Adipocyte (in vitro differentiated cells): ENCODE measurements around the gene CCDC138.

ENCODE experiments used
- DNase-seq: peaks from one replicate; pipeline ENCODE4 v3.0.0-alpha.2; 2015; ENCODE audit warnings: low read depth
- H3K27me3 ChIP-seq: replicated peaks from 2 replicates; pipeline ENCODE4 v1.7.0; 2013; ENCODE audit warnings: mild to moderate bottlenecking, low read length, moderate library complexity; ENCODE audit not compliant: control insufficient read depth, insufficient read depth
- H3K36me3 ChIP-seq: 2 replicates; pipeline ENCODE4 v1.7.0; 2013; ENCODE audit warnings: low read length, mild to moderate bottlenecking, moderate library complexity; ENCODE audit not compliant: control insufficient read depth, insufficient read depth, severe bottlenecking
- H3K4me1 ChIP-seq: 2 replicates; pipeline ENCODE4 v1.7.0; 2013; ENCODE audit warnings: mild to moderate bottlenecking, low read length, moderate library complexity; ENCODE audit not compliant: control insufficient read depth, insufficient read depth
- H3K4me3 ChIP-seq: 2 replicates; pipeline ENCODE4 v1.7.0; 2013; ENCODE audit warnings: mild to moderate bottlenecking, low read length, moderate library complexity
- H3K9ac ChIP-seq: 2 replicates; pipeline ENCODE4 v1.7.0; 2013; ENCODE audit warnings: mild to moderate bottlenecking, low read length, moderate library complexity
- H3K9me3 ChIP-seq: 2 replicates; pipeline ENCODE4 v1.7.0; 2013; ENCODE audit warnings: mild to moderate bottlenecking, low read length, moderate library complexity; ENCODE audit not compliant: control insufficient read depth

Gene CCDC138

GRCh38 chr2:108805782-108806181 is 19.2 kb downstream of the CCDC138 start:
- Histone ChIP-seq H3K4me1 (no peaks in the 10 kb centered on the region), H3K36me3 (peaks cover 4% of the 10 kb centered on the region), H3K4me3 (no peak overlapping the region), H3K9me3 (peaks cover 15% of the 10 kb centered on the region), H3K27me3 (no peaks in the 10 kb centered on the region), H3K9ac (no peak overlapping the region)
- no peak for DNase-seq

GRCh38 chr2:108806371-108807113 is 20.0 kb downstream of the CCDC138 start:
- H3K4me3 ChIP-seq: no peak overlapping the region
- DNase-seq: no peak
- H3K9ac ChIP-seq: no peak overlapping the region
- H3K27me3 ChIP-seq: no peaks in the 10 kb centered on the region
- no peaks in the 10 kb centered on the region for H3K4me1 ChIP-seq
- H3K9me3 ChIP-seq: peaks cover 15% of the 10 kb centered on the region
- peaks cover 4% of the 10 kb centered on the region for H3K36me3 ChIP-seq

DNA sequence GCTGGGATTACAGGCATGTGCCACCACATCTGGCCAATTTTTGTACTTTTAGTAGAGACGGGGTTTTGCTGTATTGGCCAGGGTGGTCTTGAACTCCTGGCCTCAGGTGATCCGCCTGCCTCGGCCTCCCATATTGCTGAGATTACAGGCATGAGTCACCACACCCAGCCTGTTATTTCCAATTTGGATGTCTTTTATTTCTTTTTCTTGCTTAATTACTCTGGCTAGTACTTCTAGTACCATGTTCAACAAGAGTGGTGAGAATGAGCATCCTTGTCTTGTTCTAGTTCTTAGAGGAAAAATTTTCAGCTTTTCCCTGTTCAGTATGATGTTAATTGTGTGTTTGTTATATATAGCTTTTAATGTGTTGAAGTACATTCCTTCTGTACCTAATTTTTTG is 23.4 kb downstream of the CCDC138 start:
- no peak overlapping the region for H3K9ac ChIP-seq
- no peak overlapping the region for H3K4me3 ChIP-seq
- peaks cover 9% of the 10 kb centered on the region for H3K36me3 ChIP-seq
- no peak for DNase-seq
- H3K27me3 ChIP-seq: no peaks in the 10 kb centered on the region
- peaks cover 3% of the 10 kb centered on the region for H3K4me1 ChIP-seq
- peaks cover 15% of the 10 kb centered on the region for H3K9me3 ChIP-seq

GRCh38 chr2:108810993-108811957 is 24.7 kb downstream of the CCDC138 start:
- H3K4me3 ChIP-seq: no peak overlapping the region
- H3K36me3 ChIP-seq: peaks cover 15% of the 10 kb centered on the region

GRCh38 chr2:108813732-108814131 is 27.2 kb downstream of the CCDC138 start:
- no peak for DNase-seq
- peaks cover 15% of the 10 kb centered on the region for H3K9me3 ChIP-seq
- H3K9ac ChIP-seq: no peak overlapping the region
- peaks cover 3% of the 10 kb centered on the region for H3K4me1 ChIP-seq
- H3K36me3 ChIP-seq: peaks cover 35% of the 10 kb centered on the region
- no peaks in the 10 kb centered on the region for H3K27me3 ChIP-seq
- no peak overlapping the region for H3K4me3 ChIP-seq

More at GRCh38 chr2:108810993-108811957, 24.7 kb downstream of the CCDC138 start:
- peaks cover 3% of the 10 kb centered on the region for H3K4me1 ChIP-seq
- no peaks in the 10 kb centered on the region for H3K27me3 ChIP-seq
- DNase-seq: no peak
- H3K9me3 ChIP-seq: peaks cover 15% of the 10 kb centered on the region
- H3K9ac ChIP-seq: no peak overlapping the region

DNA sequence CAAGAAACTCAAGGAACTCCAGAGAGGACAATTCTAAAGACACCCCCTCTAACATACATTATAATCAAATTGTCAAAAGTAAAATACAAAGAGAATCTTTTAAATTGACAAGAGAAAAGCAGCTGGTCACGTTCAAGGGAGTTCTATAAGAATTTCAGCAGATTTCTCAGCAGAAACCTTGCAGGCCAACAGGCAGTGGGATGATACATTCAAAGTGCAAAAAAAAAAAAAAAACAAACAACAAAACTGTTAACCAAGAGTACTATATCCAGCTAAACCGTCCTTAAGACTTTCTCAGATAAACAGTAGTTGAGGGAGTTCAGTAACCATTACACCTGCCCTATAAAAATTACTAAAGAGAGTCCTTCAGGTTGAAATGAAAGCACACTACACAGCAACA is 33.9 kb downstream of the CCDC138 start:
- H3K4me1 ChIP-seq: peaks cover 11% of the 10 kb centered on the region
- H3K9ac ChIP-seq: no peak overlapping the region
- no peaks in the 10 kb centered on the region for H3K27me3 ChIP-seq
- H3K9me3 ChIP-seq: peaks cover 9% of the 10 kb centered on the region
- H3K36me3 ChIP-seq: peaks cover 43% of the 10 kb centered on the region
- H3K4me3 ChIP-seq: no peak overlapping the region
- no peak for DNase-seq

DNA sequence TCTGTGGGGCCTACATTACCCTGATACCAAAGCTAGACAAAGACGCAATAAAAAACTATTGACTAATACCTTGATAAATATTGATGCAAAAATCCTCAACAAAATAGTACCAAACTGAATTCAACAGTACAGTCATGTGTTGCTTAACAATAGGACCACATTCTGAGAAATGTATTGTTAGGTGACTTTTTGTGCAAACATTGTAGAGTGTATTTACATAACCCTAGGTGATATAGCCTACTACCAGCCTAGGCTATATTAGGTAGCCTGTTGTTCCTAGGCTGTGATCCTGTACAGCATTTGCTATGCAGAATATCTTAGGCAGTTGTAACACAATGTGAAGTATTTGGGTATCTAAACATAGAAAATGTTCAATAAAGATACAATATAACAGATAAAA is 36.7 kb downstream of the CCDC138 start:
- H3K4me1 ChIP-seq: peaks cover 13% of the 10 kb centered on the region
- H3K27me3 ChIP-seq: no peaks in the 10 kb centered on the region
- H3K36me3 ChIP-seq: peaks cover 20% of the 10 kb centered on the region
- no peak overlapping the region for H3K4me3 ChIP-seq
- H3K9me3 ChIP-seq: peaks cover 9% of the 10 kb centered on the region
- no peak for DNase-seq
- no peak overlapping the region for H3K9ac ChIP-seq

- Histone ChIP-seq H3K4me3 (no peak overlapping the region), H3K9me3 (peaks cover 9% of the 10 kb centered on the region), H3K27me3 (no peaks in the 10 kb centered on the region), H3K36me3 (peaks cover 9% of the 10 kb centered on the region), H3K9ac (no peak overlapping the region), H3K4me1 (peaks cover 13% of the 10 kb centered on the region)
- no peak for DNase-seq
Measured at GRCh38 chr2:108824316-108825070, 37.9 kb downstream of the CCDC138 start.

- H3K36me3 ChIP-seq: peaks cover 6% of the 10 kb centered on the region
- peaks cover 5% of the 10 kb centered on the region for H3K9me3 ChIP-seq
- DNase-seq: peak; percentile 36
- no peak overlapping the region for H3K4me3 ChIP-seq
- no peaks in the 10 kb centered on the region for H3K27me3 ChIP-seq
- H3K9ac ChIP-seq: no peak overlapping the region
- H3K4me1 ChIP-seq: peaks cover 13% of the 10 kb centered on the region
Measured at GRCh38 chr2:108825254-108825653, 38.7 kb downstream of the CCDC138 start.

GRCh38 chr2:108825736-108826135 is 39.2 kb downstream of the CCDC138 start:
- no peak for DNase-seq
- Histone ChIP-seq H3K9me3 (peaks cover under 1% of the 10 kb centered on the region), H3K4me1 (peaks cover 13% of the 10 kb centered on the region), H3K4me3 (no peak overlapping the region), H3K27me3 (no peaks in the 10 kb centered on the region), H3K36me3 (peaks cover 3% of the 10 kb centered on the region), H3K9ac (no peak overlapping the region)
